Osteoblast (primary cell): ENCODE measurements around the gene D2HGDH. TPM values are rescaled to one million over a fixed set of nuclear protein-coding genes. Genes with fewer than 3 reads are reported as not detected.
"Not testable (repeated sequence)": the region's sequence is repeated elsewhere in the genome, so short reads cannot be mapped to it uniquely, and the experiment has no call there.

Experiments
- DNase-seq: peaks from one replicate; pipeline ENCODE4 v3.0.0; 2011; ENCODE audit warnings: low spot score, mixed read lengths; ENCODE audit not compliant: insufficient read length; ENCODE audit errors: missing footprints
- H2AFZ ChIP-seq: 2 replicates; pipeline ENCODE4 v1.6.0; 2011; ENCODE audit warnings: mild to moderate bottlenecking, low read length
- H3K27ac ChIP-seq: 2 replicates; pipeline ENCODE4 v1.5.1; 2011; ENCODE audit warnings: mild to moderate bottlenecking, low read depth, low read length, moderate library complexity
- H3K27me3 ChIP-seq: 2 replicates; pipeline ENCODE4 v1.6.0; 2012; ENCODE audit warnings: mild to moderate bottlenecking, control low read depth, inconsistent platforms, low read length, moderate library complexity; ENCODE audit not compliant: insufficient read depth
- H3K36me3 ChIP-seq: 2 replicates; pipeline ENCODE4 v1.5.1; 2011; ENCODE audit warnings: mild to moderate bottlenecking, low read length, control low read depth, moderate library complexity; ENCODE audit not compliant: insufficient read depth
- H3K4me1 ChIP-seq: 2 replicates; pipeline ENCODE4 v1.5.1; 2011; ENCODE audit warnings: mild to moderate bottlenecking, low read length, control low read depth, moderate library complexity; ENCODE audit not compliant: insufficient read depth
- H3K4me2 ChIP-seq: 2 replicates; pipeline ENCODE4 v1.6.0; 2011; ENCODE audit warnings: mild to moderate bottlenecking, low read length; ENCODE audit not compliant: insufficient read depth
- H3K4me3 ChIP-seq: fragments of 200-600 bp; sonication (generic); 3 replicates; pipeline ENCODE4 v1.5.1; 2012; ENCODE audit warnings: mild to moderate bottlenecking, low read length, inconsistent platforms; ENCODE audit not compliant: insufficient read depth
- H3K79me2 ChIP-seq: 2 replicates; pipeline ENCODE4 v1.6.0; 2012; ENCODE audit warnings: mild to moderate bottlenecking, low read length, control low read depth, inconsistent platforms; ENCODE audit not compliant: insufficient read depth
- H3K9me3 ChIP-seq: 2 replicates; pipeline ENCODE4 v1.5.1; 2011; ENCODE audit warnings: low read depth, low read length, control low read depth
- H4K20me1 ChIP-seq: 2 replicates; pipeline ENCODE4 v1.6.0; 2012; ENCODE audit warnings: mild to moderate bottlenecking, low read length, control low read depth; ENCODE audit not compliant: insufficient read depth
- total RNA-seq: library from RNA; depleted of rRNA; stranded (reverse); fragments of >200 nt; gene quantifications from 2 replicates; pipeline ENCODE4 v1.2.3, GENCODE V29; 2012
- TF ChIP-seq, protein P1 (sequence below): IDR thresholded peaks from 2 replicates; pipeline ENCODE4 v1.5.1; 2011; ENCODE audit warnings: mild to moderate bottlenecking, low read depth, low read length, moderate library complexity; ENCODE audit errors: extremely low read depth

The D2HGDH gene
- total RNA-seq, 1 donor = 15.6 TPM

DNA sequence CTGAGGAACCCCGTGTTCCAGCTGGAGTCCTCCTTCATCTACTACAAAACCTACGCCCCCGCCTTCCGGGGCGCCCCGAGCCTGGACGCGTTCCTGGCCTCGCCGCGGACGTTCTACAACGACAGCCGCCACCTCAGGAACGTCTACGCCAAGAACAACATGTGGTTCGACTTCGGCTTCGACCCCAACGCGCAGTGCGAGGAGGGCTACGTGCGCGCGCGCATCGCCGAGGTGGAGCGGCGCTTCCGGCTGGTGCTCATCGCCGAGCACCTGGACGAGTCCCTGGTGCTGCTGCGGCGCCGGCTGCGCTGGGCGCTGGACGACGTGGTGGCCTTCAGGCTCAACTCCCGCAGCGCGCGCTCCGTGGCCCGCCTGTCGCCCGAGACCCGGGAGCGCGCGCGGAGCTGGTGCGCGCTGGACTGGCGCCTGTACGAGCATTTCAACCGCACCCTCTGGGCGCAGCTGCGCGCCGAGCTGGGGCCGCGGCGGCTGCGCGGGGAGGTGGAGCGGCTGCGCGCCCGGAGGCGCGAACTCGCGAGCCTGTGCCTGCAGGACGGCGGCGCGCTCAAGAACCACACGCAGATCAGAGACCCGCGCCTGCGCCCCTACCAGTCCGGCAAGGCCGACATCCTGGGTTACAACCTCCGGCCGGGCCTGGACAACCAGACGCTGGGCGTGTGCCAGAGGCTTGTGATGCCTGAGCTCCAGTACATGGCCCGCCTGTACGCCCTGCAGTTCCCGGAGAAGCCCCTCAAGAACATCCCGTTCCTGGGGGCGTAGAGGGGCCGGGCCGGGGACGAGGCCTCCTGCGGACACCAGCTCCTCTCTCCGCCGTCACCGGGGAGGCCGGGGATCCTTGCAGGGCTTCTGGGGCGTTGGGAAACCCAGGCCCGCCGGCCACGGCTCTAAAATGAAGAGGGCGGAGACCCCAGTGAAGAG, 69.2 kb downstream of the D2HGDH start:
- H3K4me1 ChIP-seq = no peaks in the 10 kb centered on the region
- peaks cover 22% of the 10 kb centered on the region for H3K27me3 ChIP-seq
- peak overlapping the region; percentile 63 for H3K4me3 ChIP-seq
- no peaks in the 10 kb centered on the region for H4K20me1 ChIP-seq
- TF ChIP-seq, protein P1, sequence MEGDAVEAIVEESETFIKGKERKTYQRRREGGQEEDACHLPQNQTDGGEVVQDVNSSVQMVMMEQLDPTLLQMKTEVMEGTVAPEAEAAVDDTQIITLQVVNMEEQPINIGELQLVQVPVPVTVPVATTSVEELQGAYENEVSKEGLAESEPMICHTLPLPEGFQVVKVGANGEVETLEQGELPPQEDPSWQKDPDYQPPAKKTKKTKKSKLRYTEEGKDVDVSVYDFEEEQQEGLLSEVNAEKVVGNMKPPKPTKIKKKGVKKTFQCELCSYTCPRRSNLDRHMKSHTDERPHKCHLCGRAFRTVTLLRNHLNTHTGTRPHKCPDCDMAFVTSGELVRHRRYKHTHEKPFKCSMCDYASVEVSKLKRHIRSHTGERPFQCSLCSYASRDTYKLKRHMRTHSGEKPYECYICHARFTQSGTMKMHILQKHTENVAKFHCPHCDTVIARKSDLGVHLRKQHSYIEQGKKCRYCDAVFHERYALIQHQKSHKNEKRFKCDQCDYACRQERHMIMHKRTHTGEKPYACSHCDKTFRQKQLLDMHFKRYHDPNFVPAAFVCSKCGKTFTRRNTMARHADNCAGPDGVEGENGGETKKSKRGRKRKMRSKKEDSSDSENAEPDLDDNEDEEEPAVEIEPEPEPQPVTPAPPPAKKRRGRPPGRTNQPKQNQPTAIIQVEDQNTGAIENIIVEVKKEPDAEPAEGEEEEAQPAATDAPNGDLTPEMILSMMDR = no peak
- no peaks in the 10 kb centered on the region for H3K36me3 ChIP-seq
- H3K9me3 ChIP-seq = no peaks in the 10 kb centered on the region
- H2AFZ ChIP-seq = peak overlapping the region; percentile 77
- H3K4me2 ChIP-seq = peak overlapping the region; percentile 70
- no peak overlapping the region for H3K27ac ChIP-seq
- DNase-seq = peak; percentile 92
- no peaks in the 10 kb centered on the region for H3K79me2 ChIP-seq

GRCh38 chr2:241804326-241805229, 70.1 kb downstream of the D2HGDH start:
- no peak overlapping the region for H2AFZ ChIP-seq
- peak overlapping the region; percentile 12 for H3K27ac ChIP-seq
- no peaks in the 10 kb centered on the region for H4K20me1 ChIP-seq
- peak; percentile 91 for DNase-seq
- no peaks in the 10 kb centered on the region for H3K79me2 ChIP-seq
- peak overlapping the region; percentile 63 for H3K4me3 ChIP-seq
- TF ChIP-seq, protein P1 = no peak
- H3K27me3 ChIP-seq = peaks cover 22% of the 10 kb centered on the region
- no peaks in the 10 kb centered on the region for H3K4me1 ChIP-seq
- peak overlapping the region; percentile 70 for H3K4me2 ChIP-seq
- H3K9me3 ChIP-seq = no peaks in the 10 kb centered on the region
- no peaks in the 10 kb centered on the region for H3K36me3 ChIP-seq

DNA sequence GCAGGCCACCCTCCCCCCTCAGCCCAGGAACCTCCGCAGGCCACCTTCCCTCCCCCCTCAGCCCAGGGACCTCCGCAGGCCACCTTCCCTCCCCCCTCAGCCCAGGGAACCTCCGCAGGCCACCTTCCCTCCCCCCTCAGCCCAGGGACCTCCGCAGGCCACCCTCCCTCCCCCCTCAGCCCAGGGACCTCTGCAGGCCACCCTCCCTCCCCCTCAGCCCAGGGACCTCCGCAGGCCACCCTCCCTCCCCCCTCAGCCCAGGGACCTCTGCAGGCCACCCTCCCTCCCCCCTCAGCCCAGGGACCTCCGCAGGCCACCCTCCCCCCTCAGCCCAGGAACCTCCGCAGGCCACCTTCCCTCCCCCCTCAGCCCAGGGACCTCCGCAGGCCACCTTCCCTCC, 71.8 kb downstream of the D2HGDH start:
- H3K79me2 ChIP-seq, DNase-seq, H2AFZ ChIP-seq, H4K20me1 ChIP-seq, H3K4me2 ChIP-seq, H3K4me1 ChIP-seq, H3K4me3 ChIP-seq, H3K36me3 ChIP-seq, H3K9me3 ChIP-seq, H3K27ac ChIP-seq: not testable (repeated sequence)
- H3K27me3 ChIP-seq = peaks cover 22% of the 10 kb centered on the region

DNA sequence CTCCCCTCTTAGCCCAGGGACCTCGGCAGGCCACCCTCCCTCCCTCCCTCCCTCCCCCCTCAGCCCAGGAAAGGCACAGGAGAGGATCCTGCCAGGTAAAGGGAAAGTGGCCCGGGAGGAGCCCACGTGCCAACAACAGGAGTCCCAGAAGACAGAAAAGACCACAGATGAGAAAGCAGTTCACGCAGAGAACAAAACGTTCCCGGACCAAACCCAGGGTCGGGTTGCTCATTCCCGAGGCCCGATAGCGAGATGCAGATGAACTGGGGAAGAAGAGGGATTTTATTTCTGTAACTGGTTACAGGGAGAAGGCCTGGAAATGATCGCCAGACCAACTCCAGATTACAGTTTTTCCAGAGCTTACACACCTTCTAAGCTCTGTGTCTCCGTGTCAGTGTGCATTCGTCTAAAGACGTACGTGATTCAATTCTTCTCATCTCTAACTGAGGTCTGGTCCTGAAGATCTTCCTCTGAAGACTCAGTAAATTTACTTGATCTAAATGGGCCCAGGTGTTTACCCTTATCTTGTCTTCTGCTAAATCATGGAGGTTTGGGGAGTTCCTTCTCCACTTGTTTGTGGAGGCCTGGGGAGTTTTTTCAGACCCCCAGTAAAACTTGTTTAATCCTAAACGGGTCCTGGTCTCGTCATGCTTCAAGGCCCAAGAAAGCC, 73.8 kb downstream of the D2HGDH start:
- Histone ChIP-seq H3K4me3 (no peak overlapping the region), H3K36me3 (no peaks in the 10 kb centered on the region), H4K20me1 (no peaks in the 10 kb centered on the region), H3K4me2 (no peak overlapping the region), H3K9me3 (no peaks in the 10 kb centered on the region), H2AFZ (no peak overlapping the region), H3K4me1 (no peaks in the 10 kb centered on the region), H3K79me2 (no peaks in the 10 kb centered on the region), H3K27me3 (peaks cover 16% of the 10 kb centered on the region), H3K27ac (no peak overlapping the region)
- TF ChIP-seq, protein P1 = no peak
- DNase-seq = peak; percentile 82
